ENCODE data around the gene IQSEC1.

The IQSEC1 gene

DNA sequence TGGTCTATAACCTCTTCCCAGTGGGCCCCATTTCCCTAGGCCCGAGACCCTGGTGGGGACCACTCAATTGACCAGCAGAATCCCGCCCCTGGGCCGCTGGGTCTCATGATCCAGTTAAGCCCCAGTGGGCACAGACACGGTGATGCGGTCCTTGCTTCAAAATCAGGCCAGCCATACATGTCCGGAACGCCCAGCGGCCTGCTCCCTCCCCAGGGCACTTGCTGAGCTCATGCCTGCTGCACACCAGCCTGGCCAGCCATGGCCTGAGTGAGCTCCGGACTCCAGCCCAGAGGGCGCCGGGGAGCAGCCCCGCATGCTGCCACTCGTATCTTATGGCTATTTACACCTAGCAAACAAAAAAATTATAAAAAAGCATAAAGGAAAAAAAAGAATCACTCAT is 34.4 kb upstream of the IQSEC1 start:
- in situ Hi-C loops (cut with MboI; ENCODE audit: low sequenced_read_pairs): no loop called here

DNA sequence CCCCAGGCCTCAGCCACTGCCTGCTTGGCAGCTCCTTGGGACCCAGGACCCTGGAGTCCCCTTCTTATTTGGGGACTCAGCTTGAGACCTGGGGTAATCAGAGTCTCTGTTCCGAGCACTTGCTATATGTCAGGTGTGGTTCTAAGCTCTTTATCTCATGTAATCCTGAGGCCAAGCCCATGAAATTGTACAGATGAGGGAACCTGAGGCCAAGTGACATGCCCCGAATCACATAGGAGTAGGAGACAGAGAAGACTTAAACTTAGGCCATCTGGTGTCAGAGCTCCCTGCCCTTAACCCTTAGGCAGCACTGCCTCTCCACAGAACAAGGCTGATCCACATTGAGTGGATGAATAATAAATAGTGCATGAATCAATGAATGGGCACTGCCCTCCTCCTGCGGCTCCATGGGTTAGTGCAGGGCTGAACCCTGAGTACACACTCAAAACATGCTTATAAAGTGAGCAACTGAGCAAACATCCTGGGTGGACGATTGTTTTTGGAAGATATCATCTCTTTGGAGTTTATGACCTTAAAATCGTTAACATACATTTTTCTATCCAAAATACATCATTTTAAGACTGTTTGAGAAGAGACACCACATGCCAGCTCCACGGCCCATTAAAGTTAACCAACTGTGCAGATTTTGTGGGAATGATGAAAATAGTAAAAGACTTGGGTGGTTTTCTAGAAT is 33.2 kb upstream of the IQSEC1 start:
- in situ Hi-C loops (cut with MboI; ENCODE audit: low sequenced_read_pairs): no loop called here

DNA sequence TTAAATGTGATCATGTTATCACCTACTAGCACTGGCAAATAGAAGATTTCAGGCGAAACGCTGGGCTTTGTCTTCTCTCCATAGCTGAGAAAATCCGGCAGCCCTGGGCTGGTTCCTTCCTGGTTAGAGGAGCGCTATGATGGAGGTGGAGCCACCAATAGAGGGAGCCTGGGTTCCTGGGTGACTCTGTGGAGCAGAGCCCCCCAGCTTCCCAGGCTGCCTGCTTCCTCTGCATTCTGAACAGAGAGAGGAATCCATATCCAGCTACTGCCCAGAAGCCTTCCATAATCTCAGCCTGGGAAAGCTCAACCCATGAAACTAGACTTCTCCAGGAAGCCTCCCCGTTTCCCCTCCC is 32.6 kb upstream of the IQSEC1 start:
- in situ Hi-C loops (cut with MboI; ENCODE audit: low sequenced_read_pairs): no loop called here

DNA sequence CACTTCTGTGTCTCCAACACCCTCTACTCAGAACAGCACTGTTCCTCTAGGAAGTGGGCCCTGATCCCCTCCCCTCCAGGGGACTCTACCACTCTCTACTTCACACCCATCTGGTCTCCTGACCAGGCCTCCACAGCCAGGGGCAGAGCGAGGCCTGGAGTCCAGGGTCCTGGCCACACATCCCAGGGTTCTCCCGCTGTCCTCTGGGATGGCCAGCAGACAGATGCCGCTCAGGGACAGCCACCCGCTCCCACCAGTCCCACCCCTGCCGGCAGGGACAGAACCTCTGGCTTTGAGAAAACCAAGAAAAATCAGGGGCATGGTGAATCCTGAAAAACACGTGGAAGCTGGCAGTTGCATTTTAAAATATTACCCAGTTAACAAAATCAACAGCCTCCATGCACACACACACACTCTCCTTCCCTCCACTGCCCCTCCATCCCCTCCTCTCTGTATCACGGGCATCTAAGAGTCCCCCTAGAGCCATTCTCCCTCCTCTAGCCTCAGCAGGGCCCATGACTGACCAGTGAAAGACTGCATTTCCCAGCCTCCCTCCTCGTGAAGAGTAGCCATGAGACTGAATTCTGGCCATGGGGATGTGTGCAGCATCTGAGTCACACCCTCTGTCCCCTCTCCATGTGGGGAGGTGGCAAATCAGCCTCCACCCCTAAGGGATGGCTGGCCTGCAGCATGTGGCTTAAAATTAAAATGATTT is 32.1 kb upstream of the IQSEC1 start:
- in situ Hi-C loops (cut with MboI; ENCODE audit: low sequenced_read_pairs): no loop called here

DNA sequence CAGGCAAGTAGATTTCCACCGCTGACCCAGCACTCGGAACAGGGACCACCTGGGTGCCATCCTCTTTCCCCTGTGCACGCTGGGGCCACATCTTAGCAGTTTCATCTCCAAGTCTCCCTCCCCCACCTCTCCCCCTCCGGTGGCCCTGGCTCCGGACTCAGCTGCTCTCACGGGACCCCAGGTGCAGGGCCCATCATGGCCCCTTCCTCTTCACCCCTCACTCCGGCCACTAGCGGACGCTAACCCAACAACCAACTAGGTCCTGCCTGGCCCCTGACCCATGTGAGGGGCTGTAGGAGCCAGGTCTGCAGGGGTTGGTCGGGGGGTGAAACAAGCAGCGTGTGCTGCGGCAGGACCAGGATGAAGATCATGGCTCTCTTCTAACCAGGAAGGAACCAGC is 31.3 kb upstream of the IQSEC1 start:
- in situ Hi-C loops (cut with MboI; ENCODE audit: low sequenced_read_pairs): no loop called here

DNA sequence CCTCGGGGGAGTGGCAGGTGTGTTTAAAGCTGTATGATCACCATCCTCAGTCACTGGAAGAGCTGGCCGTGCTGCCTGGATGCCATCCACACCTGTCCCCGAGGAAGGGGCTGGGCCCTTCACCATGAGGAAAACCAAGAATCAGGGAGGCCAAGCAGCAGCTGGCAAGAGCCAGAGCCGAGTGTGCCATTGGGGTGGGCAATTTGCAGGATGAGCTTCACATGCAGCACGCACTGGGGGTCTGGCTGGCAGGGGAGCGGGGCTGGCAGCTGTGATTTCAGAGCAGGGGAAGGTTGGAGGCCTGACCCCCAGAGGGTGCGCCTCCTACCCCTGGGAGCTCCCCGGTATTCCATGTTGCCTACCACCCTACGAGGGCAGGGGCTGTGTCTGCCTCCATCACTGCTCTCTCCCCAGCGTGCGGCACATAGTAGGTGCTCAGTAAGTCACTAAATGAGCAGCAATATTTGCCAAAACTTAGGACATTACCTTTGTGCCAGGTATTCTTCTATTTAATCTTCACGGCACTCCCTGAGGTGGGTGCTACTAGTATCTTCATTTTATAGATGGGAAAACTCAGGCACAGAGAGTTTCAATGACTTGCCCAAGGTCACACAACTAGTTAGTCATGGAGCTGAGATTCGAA is 30.3 kb upstream of the IQSEC1 start:
- in situ Hi-C loops (cut with MboI; ENCODE audit: low sequenced_read_pairs): no loop called here

DNA sequence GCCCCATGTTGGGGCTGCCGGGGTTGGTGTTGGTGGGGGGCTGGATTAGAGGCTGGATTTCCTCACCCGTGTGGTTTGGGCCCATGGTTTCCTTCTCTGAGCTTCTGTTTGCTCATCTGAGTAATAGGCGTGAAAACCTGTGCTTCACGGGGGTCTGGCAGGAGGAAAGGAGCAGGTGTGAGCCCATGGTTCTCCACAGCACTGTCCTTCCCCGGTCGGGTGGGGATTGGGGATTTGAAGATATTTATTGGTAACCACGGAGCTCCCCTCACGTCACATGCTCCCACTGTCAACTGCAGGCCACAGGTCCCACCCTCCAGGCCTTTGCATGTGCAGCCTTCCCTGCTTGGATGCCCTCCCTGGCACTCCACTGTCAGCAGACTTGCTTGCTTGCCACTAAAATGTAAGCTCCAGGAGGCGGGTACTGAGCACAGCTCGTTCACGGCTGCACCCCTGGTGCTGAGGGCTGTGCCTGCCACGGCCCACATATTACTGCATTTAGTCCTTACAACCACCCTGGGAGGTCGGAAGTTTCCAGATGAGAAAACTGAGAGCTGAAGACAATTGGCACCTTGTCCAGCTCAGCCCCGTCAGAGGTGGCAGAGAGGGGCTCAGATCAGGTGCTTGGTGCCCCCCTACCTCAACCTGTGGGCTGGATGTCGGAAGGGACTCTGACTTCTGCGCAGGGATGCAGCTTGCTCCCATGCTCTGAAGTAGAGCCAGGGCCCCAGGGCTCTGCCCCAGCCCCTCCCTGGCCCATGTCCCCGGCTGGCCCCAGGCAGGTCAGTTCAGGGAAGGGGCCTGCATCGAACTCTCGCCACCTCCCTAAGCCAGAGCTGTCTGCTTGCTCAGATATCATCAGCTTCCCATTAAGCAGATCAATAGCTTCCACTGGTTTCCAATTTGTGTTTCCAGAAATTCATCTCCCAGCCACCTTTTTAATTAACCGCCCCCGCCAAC is 29.4 kb upstream of the IQSEC1 start:
- in situ Hi-C loops (cut with MboI; ENCODE audit: low sequenced_read_pairs): no loop called here

DNA sequence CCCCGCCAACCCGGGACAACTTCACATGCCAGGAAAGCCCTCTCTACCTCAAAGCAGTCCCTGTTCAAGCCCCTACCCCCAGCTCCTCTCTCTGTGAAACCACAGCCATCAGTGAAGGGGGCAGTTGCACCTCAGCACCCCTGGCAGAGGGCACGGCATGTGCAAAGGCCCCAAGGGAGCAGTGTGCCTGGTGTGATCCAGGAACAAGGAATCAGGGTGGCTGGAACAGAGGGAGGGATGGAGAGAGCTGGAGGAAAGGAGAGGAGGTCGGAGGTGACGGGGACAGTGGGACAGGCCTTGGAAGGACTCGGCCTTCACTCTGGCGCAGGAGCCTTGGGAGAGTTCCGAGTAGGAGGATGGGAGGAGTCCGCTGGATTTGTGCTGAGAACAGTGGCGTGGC is 26.5 kb upstream of the IQSEC1 start:
- in situ Hi-C loops (cut with MboI; ENCODE audit: low sequenced_read_pairs): loop anchor here (25.0 kb wide), 1 partner anchor 363 kb away; no protein-coding TSS in a partner anchor

DNA sequence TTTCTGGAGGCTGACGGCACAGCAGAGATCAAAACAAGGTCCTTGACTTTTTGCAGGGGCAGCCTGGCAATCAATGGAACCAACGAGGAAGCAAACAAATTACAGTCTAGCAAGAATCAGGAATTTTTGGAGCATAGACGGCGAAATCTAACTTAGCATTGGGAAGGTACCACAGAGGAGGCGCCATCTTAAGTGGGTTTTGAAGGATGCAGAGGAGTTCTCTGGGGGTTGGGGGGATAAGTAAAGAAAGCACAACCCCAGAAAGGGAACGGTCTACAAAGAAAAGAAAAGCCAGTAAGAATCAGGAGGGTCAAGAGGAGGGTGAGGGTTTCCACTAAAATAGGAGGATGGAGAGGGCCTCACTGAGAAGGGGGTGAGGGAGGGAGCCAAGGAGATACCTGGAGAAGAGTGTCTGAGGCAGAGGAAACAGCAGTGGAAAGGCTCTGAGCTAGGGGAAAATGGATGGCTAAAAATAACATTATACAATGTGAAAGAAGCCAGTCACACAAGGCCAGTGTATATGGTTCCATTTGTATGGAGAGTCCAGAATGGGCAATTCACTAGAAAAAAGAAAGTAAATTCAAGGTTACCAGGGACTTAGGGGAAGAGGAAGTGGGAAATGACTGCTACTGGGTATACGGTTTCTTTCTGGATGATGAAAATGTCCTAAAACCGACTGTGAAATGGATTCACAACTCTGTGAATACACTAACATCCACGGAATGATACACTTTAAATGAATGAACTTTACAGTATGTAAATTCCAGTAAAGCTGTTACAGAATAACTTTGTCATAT is 25.2 kb upstream of the IQSEC1 start:
- in situ Hi-C loops (cut with MboI; ENCODE audit: low sequenced_read_pairs): loop anchor here (25.0 kb wide), 1 partner anchor 364 kb away; no protein-coding TSS in a partner anchor

DNA sequence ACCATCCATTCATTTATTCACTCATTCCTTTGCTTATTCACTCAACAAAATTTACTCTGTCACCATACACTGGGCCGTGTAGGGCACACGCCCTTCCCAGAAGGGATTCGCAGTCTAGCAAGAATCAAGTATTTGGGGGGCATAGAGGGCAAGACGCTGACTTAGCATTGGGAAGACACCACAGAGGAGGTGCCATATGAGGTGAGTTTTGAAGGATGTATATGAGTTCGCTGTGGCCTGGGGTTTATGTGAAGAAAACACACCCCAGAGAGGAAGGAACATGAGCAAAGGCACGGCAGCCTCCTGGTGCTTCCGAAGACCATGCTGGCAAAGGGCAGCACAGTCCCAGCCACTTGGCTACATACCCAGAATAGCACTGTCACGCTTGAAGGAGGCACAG is 23.1 kb upstream of the IQSEC1 start:
- in situ Hi-C loops (cut with MboI; ENCODE audit: low sequenced_read_pairs): loop anchor here (25.0 kb wide), 1 partner anchor 366 kb away; no protein-coding TSS in a partner anchor

DNA sequence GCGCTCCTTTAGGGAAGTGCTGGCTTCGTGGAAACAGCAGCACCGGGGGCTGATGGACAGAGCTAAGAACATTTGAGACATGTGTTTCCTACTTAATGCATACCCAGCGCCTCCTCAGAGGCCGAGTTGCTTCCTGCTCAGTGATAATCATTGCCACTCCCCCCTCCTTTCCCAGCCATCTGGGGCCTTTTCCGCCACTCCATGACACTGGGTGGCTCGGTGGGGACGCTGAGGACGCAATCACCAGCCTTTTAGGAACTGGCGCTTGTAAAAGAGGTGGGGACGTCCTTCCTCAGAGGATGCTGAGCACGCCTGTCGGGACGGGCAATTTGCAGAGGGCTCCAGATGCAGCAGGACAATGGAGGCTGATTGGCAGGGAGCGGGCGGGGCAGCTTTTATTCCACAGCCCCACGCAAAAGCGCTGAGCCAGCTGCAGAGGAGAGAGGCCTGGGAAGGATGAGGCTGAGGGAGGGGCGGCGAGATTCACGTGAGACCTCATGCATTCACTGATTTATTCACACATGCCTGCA is 22.2 kb upstream of the IQSEC1 start:
- in situ Hi-C loops (cut with MboI; ENCODE audit: low sequenced_read_pairs): loop anchor here (25.0 kb wide), 1 partner anchor 367 kb away; no protein-coding TSS in a partner anchor

DNA sequence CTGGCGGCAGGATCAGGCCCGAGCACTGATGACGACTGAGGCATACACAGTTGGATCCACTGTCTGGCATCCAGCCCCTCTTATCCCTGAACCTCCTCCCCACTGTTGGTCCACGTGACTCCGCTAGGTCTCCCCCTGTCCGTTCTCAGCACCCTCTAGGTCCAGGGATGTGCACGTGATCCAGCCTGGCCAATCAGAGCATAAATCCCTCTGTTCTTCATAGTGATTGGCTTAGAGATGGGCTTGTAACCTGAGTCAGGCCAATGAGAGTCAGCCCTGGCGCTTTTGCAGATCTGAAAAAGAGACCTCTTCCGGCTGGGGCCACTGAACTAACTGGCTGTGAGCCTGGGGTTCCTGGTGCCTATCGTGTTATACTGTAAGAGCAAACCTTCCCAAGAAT is 20.5 kb upstream of the IQSEC1 start:
- in situ Hi-C loops (cut with MboI; ENCODE audit: low sequenced_read_pairs): loop anchor here (25.0 kb wide), 1 partner anchor 369 kb away; no protein-coding TSS in a partner anchor

DNA sequence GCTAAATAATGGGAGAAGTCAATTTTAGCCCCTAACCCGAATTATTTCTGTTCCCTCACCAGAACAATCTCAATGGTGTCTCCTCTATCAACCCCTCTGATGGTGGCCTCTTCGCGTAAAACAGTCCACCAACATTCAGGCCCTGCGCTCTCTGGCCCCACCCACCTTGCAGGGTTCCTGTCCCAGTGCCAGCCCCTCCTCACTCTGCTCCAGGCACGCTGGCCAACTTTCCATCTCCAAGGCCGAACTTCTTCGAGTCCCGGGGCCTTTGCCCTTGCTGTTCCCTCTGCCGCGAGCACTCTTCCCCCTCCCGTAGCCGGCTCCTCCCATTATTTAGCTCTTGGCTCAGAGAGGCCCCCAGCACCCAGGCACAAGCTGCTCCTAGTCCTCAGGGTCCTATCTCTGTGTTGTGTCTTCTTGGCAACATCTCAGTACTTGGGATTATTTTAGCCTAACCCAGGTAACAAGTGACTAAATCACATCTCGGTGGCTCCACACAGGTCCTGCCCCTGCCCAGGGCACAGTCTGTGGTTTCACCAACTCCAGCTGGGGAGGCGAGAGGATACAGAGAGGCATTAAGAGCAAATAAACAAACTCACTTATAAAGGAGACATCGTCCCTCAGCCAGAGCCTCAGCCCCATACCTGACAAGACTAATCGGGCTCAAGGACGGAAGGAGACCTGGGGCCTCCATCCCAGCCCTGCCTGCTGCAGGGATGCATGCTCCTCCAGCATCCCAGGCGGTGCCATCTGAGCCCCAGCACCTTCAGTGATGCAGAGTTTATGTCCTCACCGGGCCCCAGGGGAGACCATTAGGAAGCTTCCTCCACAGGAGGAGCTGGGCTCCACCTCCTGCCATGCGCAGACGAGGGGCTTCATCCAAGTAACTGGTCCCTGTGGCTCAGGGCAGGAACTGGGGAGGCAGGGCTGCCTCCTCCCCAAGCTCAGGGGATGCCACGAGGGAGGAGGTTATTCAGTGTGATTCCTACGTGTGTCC is 19.7 kb upstream of the IQSEC1 start:
- in situ Hi-C loops (cut with MboI; ENCODE audit: low sequenced_read_pairs): loop anchor here (25.0 kb wide), 1 partner anchor 369 kb away; no protein-coding TSS in a partner anchor

DNA sequence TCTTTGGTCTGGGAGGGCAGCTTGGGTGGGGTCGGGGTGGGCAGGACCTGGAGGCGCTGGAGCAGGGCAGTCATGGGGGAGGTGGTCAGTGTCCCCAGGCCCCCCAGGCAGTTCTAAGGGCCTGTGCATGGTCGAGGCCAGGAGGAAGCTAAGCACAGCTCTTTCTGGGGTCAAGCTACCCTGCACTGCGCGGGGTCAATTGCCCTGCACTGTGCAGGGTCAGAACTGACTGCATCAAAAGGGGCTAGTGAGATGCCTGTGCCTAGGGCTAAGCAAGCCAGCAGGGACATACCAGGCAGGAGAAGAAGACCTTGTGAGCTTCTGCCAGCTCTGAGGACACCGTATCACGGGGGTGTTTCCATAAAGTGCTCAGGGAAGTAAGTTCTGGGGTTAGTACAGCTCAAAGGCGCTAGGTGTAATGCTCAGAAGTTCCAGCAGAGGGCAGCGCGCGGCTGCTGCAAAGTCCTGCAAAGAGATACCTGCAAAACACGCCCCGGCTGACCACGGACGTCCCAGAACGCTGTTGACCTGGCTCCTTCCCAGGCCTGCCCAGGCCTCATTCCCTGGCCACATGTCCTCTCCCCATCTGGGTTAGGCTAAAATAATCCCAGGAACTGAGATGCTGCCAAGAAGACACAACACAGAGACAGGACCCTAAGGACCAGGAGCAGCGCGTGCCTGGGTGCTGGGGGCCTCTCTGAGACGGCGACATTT is 18.8 kb upstream of the IQSEC1 start:
- in situ Hi-C loops (cut with MboI; ENCODE audit: low sequenced_read_pairs): loop anchor here (25.0 kb wide), 1 partner anchor 370 kb away; no protein-coding TSS in a partner anchor

DNA sequence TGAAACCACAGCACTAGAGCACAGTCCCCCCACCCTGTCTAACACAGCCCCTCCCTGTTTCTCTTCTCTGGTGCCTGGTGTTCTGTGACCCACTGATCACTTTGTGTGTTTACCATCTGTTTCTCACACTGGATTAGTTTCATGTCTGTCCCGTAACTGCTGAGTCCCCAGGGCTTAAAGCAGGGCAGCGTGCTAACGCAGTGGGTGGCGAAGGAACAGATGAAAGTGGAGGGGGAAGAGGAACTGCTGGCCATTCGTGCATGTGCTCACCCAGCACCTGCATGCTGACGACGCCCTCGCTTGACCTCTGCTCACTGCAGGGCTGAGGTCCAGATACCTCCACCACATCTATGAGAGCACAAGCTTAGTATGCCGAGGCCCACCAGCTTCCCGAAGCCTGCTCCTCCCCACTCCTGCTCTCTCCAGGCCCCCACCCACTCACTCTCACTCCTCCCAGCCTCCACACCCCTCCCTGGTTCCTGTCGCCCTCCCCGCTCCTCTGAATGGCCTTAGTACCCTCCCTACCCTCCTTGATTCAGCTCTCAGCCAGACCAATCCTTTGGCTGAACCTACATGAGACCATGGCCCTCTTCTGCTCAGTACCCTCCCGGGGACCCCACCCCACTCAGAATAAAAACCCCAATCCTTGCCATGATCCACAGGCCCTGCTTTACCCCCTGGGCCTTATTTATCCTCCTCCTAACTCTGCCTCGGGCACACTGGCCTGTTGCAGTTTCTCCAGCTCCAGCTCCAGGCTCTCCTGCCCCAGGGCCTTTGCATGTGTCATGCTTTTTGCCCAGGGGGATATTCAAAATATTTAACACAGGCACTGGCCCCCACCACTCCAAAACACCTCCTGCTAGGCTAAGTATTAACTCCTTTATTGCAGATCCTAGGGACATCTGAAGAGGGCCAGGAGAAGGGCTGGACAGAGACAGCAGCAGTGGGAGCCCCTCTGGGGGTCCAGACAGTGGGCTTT is 15.1 kb upstream of the IQSEC1 start:
- in situ Hi-C loops (cut with MboI; ENCODE audit: low sequenced_read_pairs): loop anchor here (25.0 kb wide), 1 partner anchor 374 kb away; no protein-coding TSS in a partner anchor

DNA sequence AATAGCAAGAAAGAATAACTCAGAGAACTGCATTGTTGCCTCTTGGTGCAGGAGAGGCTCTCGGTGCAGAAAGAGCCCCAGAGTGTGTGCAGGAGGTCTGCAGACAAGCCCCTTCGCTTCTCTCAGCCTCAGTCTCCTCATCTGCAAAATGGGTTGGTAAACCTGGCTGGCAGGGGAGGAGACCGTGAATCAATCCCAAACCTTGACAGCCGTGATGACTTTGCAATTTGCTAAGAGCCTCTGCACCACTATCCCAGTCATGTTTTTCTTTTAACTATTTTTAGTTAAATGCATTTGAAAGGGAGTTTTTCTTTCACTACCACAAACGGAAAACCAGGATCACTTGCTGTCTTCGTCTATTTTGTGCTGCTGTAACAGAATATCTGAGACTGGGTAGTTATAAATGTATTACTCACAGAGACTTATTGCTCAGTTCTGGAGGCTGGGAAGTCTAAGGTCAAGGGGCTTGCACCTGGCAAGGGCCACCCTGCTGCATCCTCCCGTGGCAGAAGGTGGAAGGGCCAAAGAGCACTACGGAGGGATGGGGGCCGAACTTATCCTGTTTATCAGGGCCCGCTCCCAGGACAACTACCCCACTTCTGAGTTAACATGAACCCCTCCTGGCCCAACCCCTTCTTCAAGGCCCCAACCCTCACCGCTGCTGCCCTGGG is 14.2 kb upstream of the IQSEC1 start:
- in situ Hi-C loops (cut with MboI; ENCODE audit: low sequenced_read_pairs): loop anchor here (25.0 kb wide), 1 partner anchor 375 kb away; no protein-coding TSS in a partner anchor
